HepG2 (cell line): Measurements from ENCODE around the gene RPP21. TPM values are rescaled to one million over a fixed set of nuclear protein-coding genes. Genes with fewer than 3 reads are reported as not detected.

Experiments
- CHCHD3 ChIP-seq: sonication (generic); formaldehyde crosslinking; IDR thresholded peaks from 2 replicates; pipeline ENCODE4 v1.8.0; 2022; ENCODE audit warnings: mild to moderate bottlenecking, missing genetic modification reagents, moderate library complexity
- HES4 ChIP-seq: sonication (generic); formaldehyde crosslinking; IDR thresholded peaks from 2 replicates; pipeline ENCODE4 v1.9.0; 2021; ENCODE audit warnings: mild to moderate bottlenecking, missing genetic modification reagents, borderline replicate concordance
- KLF16 ChIP-seq, 2 experiments: sonication (generic) in 1 of 2; formaldehyde crosslinking in 1 of 2; IDR thresholded peaks; 2 replicates each; pipeline versions ENCODE4 v1.6.1 to v1.8.0; 2016 to 2023; ENCODE audit warnings: missing genetic modification reagents in 2 of 2, missing compliant biosample characterization in 1 of 2
- MIER3 ChIP-seq: IDR thresholded peaks from 2 replicates; pipeline ENCODE4 v1.6.1; 2016; ENCODE audit warnings: missing compliant biosample characterization, borderline replicate concordance
- MTA1 ChIP-seq: sonication (generic); formaldehyde crosslinking; IDR thresholded peaks from 2 replicates; pipeline ENCODE4 v1.4.0; 2020; ENCODE audit warnings: missing genetic modification reagents, mild to moderate bottlenecking, borderline replicate concordance
- PPARG ChIP-seq: conservative IDR thresholded peaks from 2 replicates; pipeline ENCODE4 v1.6.1; 2016; ENCODE audit warnings: missing biosample characterization, missing genetic modification reagents
- SIN3A ChIP-seq: IDR thresholded peaks from 2 replicates; pipeline ENCODE4 v1.6.1; 2011; ENCODE audit warnings: low read depth, mild to moderate bottlenecking, control low read depth, low read length, borderline replicate concordance
- SMYD3 ChIP-seq: sonication (generic); formaldehyde crosslinking; IDR thresholded peaks from 2 replicates; pipeline ENCODE4 v1.8.1; 2023; ENCODE audit warnings: mild to moderate bottlenecking, missing genetic modification reagents
- SNRNP70 ChIP-seq: fragments of 200-400 bp; formaldehyde crosslinking; IDR thresholded peaks from 2 replicates; pipeline ENCODE4 v1.6.1; 2017; ENCODE audit warnings: mild to moderate bottlenecking, low read depth, low read length, moderate library complexity
- TARDBP ChIP-seq: sonication (generic); formaldehyde crosslinking; IDR thresholded peaks from 2 replicates; pipeline ENCODE4 v1.8.0; 2022; ENCODE audit warnings: mild to moderate bottlenecking, missing genetic modification reagents
- ZFP37 ChIP-seq: sonication (generic); formaldehyde crosslinking; IDR thresholded peaks from 2 replicates; pipeline ENCODE4 v1.4.0; 2020; ENCODE audit warnings: missing genetic modification reagents, borderline replicate concordance
- ZNF12 ChIP-seq: sonication (generic); formaldehyde crosslinking; IDR thresholded peaks from 2 replicates; pipeline ENCODE4 v1.5.0; 2020; ENCODE audit warnings: missing genetic modification reagents
- ZNF562 ChIP-seq: sonication (generic); formaldehyde crosslinking; IDR thresholded peaks from 2 replicates; pipeline ENCODE4 v1.8.0; 2022; ENCODE audit warnings: missing genetic modification reagents, borderline replicate concordance
- ZNF879 ChIP-seq: sonication (generic); formaldehyde crosslinking; IDR thresholded peaks from 2 replicates; pipeline ENCODE4 v1.8.1; 2023; ENCODE audit warnings: missing genetic modification reagents
- polyA plus RNA-seq, 8 experiments: library from polyadenylated mRNA; depleted of rRNA in 3 of 8; stranded (reverse) in 7 of 8; unstranded in 1 of 8; fragments of >200 nt; fragmentation: Illumina TruSeq in 4 of 8; extraction: Trizol in 4 of 8; gene quantifications; 2 replicates each; pipeline versions ENCODE4 v1.2.1 to v1.2.3, GENCODE V29; 2011 to 2016; ENCODE audit warnings: low read depth in 4 of 8, missing spikeins in 1 of 8, mixed read lengths in 1 of 8; ENCODE audit not compliant: insufficient read depth in 1 of 8
- total RNA-seq, 5 experiments: library from RNA; depleted of rRNA; stranded (reverse); fragments of >200 nt; fragmentation: Illumina TruSeq; extraction: Trizol; gene quantifications; 2 replicates each; pipeline ENCODE4 v1.2.3, GENCODE V29; 2016; ENCODE audit warnings: low read depth in 1 of 5
- TF ChIP-seq, protein P1 (sequence below): IDR thresholded peaks from 2 replicates; pipeline ENCODE4 v1.6.1; 2016
- TF ChIP-seq, protein P2 (sequence below): sonication (generic); formaldehyde crosslinking; IDR thresholded peaks from 2 replicates; pipeline ENCODE4 v1.9.0; 2021; ENCODE audit warnings: missing genetic modification reagents, mild to moderate bottlenecking, borderline replicate concordance
- TF ChIP-seq, protein P3 (sequence below): IDR thresholded peaks from 2 replicates; pipeline ENCODE4 v1.6.1; 2016
- TF ChIP-seq, protein P4 (sequence below): sonication (generic); formaldehyde crosslinking; IDR thresholded peaks from 2 replicates; pipeline ENCODE4 v1.5.1; 2020; ENCODE audit warnings: mild to moderate bottlenecking, missing genetic modification reagents, moderate library complexity
- TF ChIP-seq, protein P5 (sequence below): sonication (generic); formaldehyde crosslinking; conservative IDR thresholded peaks from 2 replicates; pipeline ENCODE4 v1.8.0; 2022; ENCODE audit warnings: missing genetic modification reagents

The RPP21 gene
- total and polyA plus RNA-seq, 2 of the 13 experiments (the other 11 are each of a cell fraction or from before 2014, with no cell fraction given) = 53.1 to 72.3 TPM

DNA sequence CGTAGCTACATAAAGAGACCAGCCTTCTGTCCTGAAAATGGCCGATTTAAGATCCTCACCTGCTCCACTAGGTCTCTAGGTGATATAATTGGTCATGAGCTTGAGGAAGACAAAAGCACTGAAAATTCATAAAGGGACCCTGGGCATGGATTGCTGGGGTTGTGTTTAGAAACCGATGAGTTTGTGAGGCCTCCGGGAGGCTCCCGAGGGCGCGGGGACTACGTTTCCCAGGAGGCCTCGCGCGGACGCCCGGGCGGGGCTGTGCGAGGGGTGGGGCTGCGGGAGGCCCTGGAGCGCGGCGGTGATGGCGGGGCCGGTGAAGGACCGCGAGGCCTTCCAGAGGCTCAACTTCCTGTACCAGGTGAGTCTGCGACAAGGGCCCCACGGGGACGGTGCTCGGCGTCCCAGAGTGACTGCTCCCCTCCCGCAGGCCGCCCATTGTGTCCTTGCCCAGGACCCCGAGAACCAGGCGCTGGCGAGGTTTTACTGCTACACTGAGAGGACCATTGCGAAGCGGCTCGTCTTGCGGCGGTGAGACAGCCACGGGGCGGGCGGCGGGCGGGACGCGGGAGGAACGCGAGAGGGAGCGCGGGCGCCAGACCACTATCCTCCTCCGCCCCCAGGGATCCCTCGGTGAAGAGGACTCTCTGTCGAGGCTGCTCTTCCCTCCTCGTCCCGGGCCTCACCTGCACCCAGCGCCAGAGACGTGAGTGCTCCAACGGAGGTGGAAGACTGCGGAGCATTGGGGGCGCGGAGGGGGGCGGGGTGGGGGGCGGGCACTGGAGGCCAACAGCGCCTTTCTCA, at the start of gene RPP21 (continued):
- peak; percentile 71; the same call in 1 of the 2 replicates for TF ChIP-seq MIER3 (CRISPR knock-in tag)
- no peak for TF ChIP-seq MTA1 (CRISPR knock-in tag)
- TF ChIP-seq ZNF12 = peak; percentile 72; the same call in 1 of the 2 replicates
- TF ChIP-seq ZNF879 (CRISPR knock-in tag) = 0 out of 2 replicates have a peak, but pooled peaks have one; percentile 50
- TF ChIP-seq, protein P1, sequence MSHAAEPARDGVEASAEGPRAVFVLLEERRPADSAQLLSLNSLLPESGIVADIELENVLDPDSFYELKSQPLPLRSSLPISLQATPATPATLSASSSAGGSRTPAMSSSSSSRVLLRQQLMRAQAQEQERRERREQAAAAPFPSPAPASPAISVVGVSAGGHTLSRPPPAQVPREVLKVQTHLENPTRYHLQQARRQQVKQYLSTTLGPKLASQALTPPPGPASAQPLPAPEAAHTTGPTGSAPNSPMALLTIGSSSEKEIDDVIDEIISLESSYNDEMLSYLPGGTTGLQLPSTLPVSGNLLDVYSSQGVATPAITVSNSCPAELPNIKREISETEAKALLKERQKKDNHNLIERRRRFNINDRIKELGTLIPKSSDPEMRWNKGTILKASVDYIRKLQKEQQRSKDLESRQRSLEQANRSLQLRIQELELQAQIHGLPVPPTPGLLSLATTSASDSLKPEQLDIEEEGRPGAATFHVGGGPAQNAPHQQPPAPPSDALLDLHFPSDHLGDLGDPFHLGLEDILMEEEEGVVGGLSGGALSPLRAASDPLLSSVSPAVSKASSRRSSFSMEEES (CRISPR knock-in tag) = peak; percentile 81
- 0 out of 2 replicates have a peak, but pooled peaks have one; percentile 62 for TF ChIP-seq PPARG (CRISPR knock-in tag)
- TF ChIP-seq, protein P2, sequence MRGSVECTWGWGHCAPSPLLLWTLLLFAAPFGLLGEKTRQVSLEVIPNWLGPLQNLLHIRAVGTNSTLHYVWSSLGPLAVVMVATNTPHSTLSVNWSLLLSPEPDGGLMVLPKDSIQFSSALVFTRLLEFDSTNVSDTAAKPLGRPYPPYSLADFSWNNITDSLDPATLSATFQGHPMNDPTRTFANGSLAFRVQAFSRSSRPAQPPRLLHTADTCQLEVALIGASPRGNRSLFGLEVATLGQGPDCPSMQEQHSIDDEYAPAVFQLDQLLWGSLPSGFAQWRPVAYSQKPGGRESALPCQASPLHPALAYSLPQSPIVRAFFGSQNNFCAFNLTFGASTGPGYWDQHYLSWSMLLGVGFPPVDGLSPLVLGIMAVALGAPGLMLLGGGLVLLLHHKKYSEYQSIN (CRISPR knock-in tag) = no peak
- peak; percentile 53 for TF ChIP-seq SIN3A
- TF ChIP-seq SMYD3 = peak; percentile 81; the same call in 1 of the 2 replicates
- TF ChIP-seq TARDBP (CRISPR knock-in tag) = peak; percentile 83
- TF ChIP-seq CHCHD3 = no peak; the same call in none of the 2 replicates
- no peak for TF ChIP-seq SNRNP70
- TF ChIP-seq ZNF562 (CRISPR knock-in tag) = no peak
- TF ChIP-seq HES4 (CRISPR knock-in tag) = no peak
- TF ChIP-seq, protein P3, sequence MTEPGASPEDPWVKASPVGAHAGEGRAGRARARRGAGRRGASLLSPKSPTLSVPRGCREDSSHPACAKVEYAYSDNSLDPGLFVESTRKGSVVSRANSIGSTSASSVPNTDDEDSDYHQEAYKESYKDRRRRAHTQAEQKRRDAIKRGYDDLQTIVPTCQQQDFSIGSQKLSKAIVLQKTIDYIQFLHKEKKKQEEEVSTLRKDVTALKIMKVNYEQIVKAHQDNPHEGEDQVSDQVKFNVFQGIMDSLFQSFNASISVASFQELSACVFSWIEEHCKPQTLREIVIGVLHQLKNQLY (CRISPR knock-in tag) = peak; percentile 52; the same call in 1 of the 2 replicates
- peak; percentile 60; the same call in 1 of the 2 replicates for TF ChIP-seq ZFP37
- TF ChIP-seq, protein P4, sequence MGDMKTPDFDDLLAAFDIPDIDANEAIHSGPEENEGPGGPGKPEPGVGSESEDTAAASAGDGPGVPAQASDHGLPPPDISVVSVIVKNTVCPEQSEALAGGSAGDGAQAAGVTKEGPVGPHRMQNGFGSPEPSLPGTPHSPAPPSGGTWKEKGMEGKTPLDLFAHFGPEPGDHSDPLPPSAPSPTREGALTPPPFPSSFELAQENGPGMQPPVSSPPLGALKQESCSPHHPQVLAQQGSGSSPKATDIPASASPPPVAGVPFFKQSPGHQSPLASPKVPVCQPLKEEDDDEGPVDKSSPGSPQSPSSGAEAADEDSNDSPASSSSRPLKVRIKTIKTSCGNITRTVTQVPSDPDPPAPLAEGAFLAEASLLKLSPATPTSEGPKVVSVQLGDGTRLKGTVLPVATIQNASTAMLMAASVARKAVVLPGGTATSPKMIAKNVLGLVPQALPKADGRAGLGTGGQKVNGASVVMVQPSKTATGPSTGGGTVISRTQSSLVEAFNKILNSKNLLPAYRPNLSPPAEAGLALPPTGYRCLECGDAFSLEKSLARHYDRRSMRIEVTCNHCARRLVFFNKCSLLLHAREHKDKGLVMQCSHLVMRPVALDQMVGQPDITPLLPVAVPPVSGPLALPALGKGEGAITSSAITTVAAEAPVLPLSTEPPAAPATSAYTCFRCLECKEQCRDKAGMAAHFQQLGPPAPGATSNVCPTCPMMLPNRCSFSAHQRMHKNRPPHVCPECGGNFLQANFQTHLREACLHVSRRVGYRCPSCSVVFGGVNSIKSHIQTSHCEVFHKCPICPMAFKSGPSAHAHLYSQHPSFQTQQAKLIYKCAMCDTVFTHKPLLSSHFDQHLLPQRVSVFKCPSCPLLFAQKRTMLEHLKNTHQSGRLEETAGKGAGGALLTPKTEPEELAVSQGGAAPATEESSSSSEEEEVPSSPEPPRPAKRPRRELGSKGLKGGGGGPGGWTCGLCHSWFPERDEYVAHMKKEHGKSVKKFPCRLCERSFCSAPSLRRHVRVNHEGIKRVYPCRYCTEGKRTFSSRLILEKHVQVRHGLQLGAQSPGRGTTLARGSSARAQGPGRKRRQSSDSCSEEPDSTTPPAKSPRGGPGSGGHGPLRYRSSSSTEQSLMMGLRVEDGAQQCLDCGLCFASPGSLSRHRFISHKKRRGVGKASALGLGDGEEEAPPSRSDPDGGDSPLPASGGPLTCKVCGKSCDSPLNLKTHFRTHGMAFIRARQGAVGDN (CRISPR knock-in tag) = peak; percentile 95
- TF ChIP-seq, protein P5, sequence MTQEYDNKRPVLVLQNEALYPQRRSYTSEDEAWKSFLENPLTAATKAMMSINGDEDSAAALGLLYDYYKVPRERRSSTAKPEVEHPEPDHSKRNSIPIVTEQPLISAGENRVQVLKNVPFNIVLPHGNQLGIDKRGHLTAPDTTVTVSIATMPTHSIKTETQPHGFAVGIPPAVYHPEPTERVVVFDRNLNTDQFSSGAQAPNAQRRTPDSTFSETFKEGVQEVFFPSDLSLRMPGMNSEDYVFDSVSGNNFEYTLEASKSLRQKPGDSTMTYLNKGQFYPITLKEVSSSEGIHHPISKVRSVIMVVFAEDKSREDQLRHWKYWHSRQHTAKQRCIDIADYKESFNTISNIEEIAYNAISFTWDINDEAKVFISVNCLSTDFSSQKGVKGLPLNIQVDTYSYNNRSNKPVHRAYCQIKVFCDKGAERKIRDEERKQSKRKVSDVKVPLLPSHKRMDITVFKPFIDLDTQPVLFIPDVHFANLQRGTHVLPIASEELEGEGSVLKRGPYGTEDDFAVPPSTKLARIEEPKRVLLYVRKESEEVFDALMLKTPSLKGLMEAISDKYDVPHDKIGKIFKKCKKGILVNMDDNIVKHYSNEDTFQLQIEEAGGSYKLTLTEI (CRISPR knock-in tag) = no peak
- TF ChIP-seq KLF16 (CRISPR knock-in tag; IDR thresholded peaks at IDR 0.05) = peak; percentile 86 to 96; a peak in 3 of 4 replicates
